Mesenchymal stem cell (in vitro differentiated cells and primary cell): ENCODE measurements around the gene SRD5A2.

Source experiments
- DNase-seq: peaks from one replicate; pipeline ENCODE4 v3.0.0-alpha.2; 2013
- H2AFZ ChIP-seq: one replicate; pipeline ENCODE4 v1.6.1; 2013; ENCODE audit warnings: low read depth, mild to moderate bottlenecking, control low read depth, inconsistent platforms, low read length, moderate library complexity
- H2AK5ac ChIP-seq: 2 replicates; pipeline ENCODE4 v1.6.1; 2013; ENCODE audit warnings: low read length, moderate library complexity, mild to moderate bottlenecking, inconsistent platforms; ENCODE audit not compliant: severe bottlenecking
- H2BK120ac ChIP-seq: one replicate; pipeline ENCODE4 v1.6.1; 2013; ENCODE audit warnings: low read depth, mild to moderate bottlenecking, inconsistent platforms, low read length, moderate library complexity
- H2BK12ac ChIP-seq, 2 experiments: one replicate each; pipeline ENCODE4 v1.6.1; 2013; ENCODE audit warnings: inconsistent platforms in 2 of 2, low read length in 2 of 2, mild to moderate bottlenecking in 2 of 2, moderate library complexity in 2 of 2, control low read depth in 1 of 2
- H2BK15ac ChIP-seq: one replicate; pipeline ENCODE4 v1.6.1; 2013; ENCODE audit warnings: mild to moderate bottlenecking, low read depth, inconsistent platforms; ENCODE audit not compliant: poor library complexity, severe bottlenecking
- H2BK5ac ChIP-seq: 2 replicates; pipeline ENCODE4 v1.6.1; 2013; ENCODE audit warnings: low read depth, mild to moderate bottlenecking, low read length, control low read depth, inconsistent platforms; ENCODE audit not compliant: poor library complexity, severe bottlenecking
- H3K14ac ChIP-seq, 2 experiments: one replicate each; pipeline ENCODE4 v1.6.1; 2013; ENCODE audit warnings: inconsistent platforms in 2 of 2, low read length in 2 of 2, control low read depth in 1 of 2, mild to moderate bottlenecking in 1 of 2, moderate library complexity in 1 of 2
- H3K18ac ChIP-seq, 2 experiments: one replicate each; pipeline ENCODE4 v1.6.1; 2013; ENCODE audit warnings: inconsistent platforms in 2 of 2, low read length in 2 of 2, control low read depth in 1 of 2, low read depth in 1 of 2, mild to moderate bottlenecking in 1 of 2
- H3K23ac ChIP-seq, 2 experiments: one replicate each; pipeline ENCODE4 v1.6.1; 2013; ENCODE audit warnings: inconsistent platforms in 2 of 2, low read length in 2 of 2, mild to moderate bottlenecking in 2 of 2, moderate library complexity in 2 of 2, control low read depth in 1 of 2
- H3K27ac ChIP-seq: 2 replicates; pipeline ENCODE4 v1.5.1; 2013; ENCODE audit warnings: mild to moderate bottlenecking, moderate library complexity, low read length, control low read depth, inconsistent platforms; ENCODE audit not compliant: poor library complexity, severe bottlenecking
- H3K27me3 ChIP-seq, 2 experiments: 2 replicates each; pipeline versions ENCODE4 v1.6.1 to v1.7.0; 2013; ENCODE audit warnings: low read length in 2 of 2, mild to moderate bottlenecking in 2 of 2, moderate library complexity in 2 of 2, control low read depth in 1 of 2, inconsistent platforms in 1 of 2; ENCODE audit not compliant: control insufficient read depth in 1 of 2, insufficient read depth in 1 of 2
- H3K36me3 ChIP-seq, 2 experiments: 2 replicates each; pipeline versions ENCODE4 v1.6.1 to v1.7.0; 2013; ENCODE audit warnings: low read length in 2 of 2, control low read depth in 1 of 2, inconsistent platforms in 1 of 2, low read depth in 1 of 2, mild to moderate bottlenecking in 1 of 2; ENCODE audit not compliant: insufficient read depth in 2 of 2, control insufficient read depth in 1 of 2
- H3K4ac ChIP-seq, 2 experiments: one replicate each; pipeline ENCODE4 v1.6.1; 2013; ENCODE audit warnings: inconsistent platforms in 2 of 2, low read length in 2 of 2, mild to moderate bottlenecking in 2 of 2, moderate library complexity in 2 of 2, control low read depth in 1 of 2, low read depth in 1 of 2
- H3K4me1 ChIP-seq: 2 replicates; pipeline ENCODE4 v1.6.1; 2013; ENCODE audit warnings: low read depth, low read length, control low read depth; ENCODE audit not compliant: control insufficient read depth, insufficient read depth
- H3K4me2 ChIP-seq: 2 replicates; pipeline ENCODE4 v1.6.1; 2013; ENCODE audit warnings: low read length, mild to moderate bottlenecking, inconsistent platforms; ENCODE audit not compliant: poor library complexity, severe bottlenecking
- H3K4me3 ChIP-seq, 2 experiments: 2 replicates each; pipeline versions ENCODE4 v1.5.1 to v1.7.0; 2013; ENCODE audit warnings: low read length in 2 of 2, mild to moderate bottlenecking in 2 of 2, control low read depth in 1 of 2, low read depth in 1 of 2; ENCODE audit not compliant: insufficient read depth in 1 of 2
- H3K79me1 ChIP-seq: replicated peaks from 2 replicates; pipeline ENCODE4 v1.6.1; 2013; ENCODE audit warnings: mild to moderate bottlenecking, control low read depth, low read length, inconsistent platforms; ENCODE audit not compliant: poor library complexity, severe bottlenecking
- H3K9ac ChIP-seq: 2 replicates; pipeline ENCODE4 v1.7.0; 2013; ENCODE audit warnings: mild to moderate bottlenecking, low read length, moderate library complexity
- H3K9me3 ChIP-seq: 2 replicates; pipeline ENCODE4 v1.7.0; 2013; ENCODE audit warnings: mild to moderate bottlenecking, low read length; ENCODE audit not compliant: control insufficient read depth
- H4K8ac ChIP-seq: one replicate; pipeline ENCODE4 v1.6.1; 2013; ENCODE audit warnings: inconsistent platforms, mild to moderate bottlenecking, low read length, moderate library complexity
- H4K91ac ChIP-seq: one replicate; pipeline ENCODE4 v1.6.1; 2013; ENCODE audit warnings: mild to moderate bottlenecking, low read length, inconsistent platforms
- WGBS: methylation state at CpG from one replicate; pipeline ENCODE4 v1.1.7; 2013; ENCODE audit warnings: mixed read lengths; 5-methylcytosine and 5-hydroxymethylcytosine counted together

Gene SRD5A2

GRCh38 chr2:31547485-31547884 is 33.3 kb downstream of the SRD5A2 start:
- Histone ChIP-seq H3K4me2 (no peak overlapping the region), H3K9ac (no peak overlapping the region), H2BK12ac (no peak overlapping the region), H3K4me1 (no peaks in the 10 kb centered on the region), H2AK5ac (no peak overlapping the region), H3K27ac (no peak overlapping the region), H3K14ac (no peak overlapping the region), H4K8ac (no peak overlapping the region), H3K79me1 (no peaks in the 10 kb centered on the region), H3K9me3 (peaks cover 36% of the 10 kb centered on the region), H3K4ac (no peak overlapping the region), H3K27me3 (no peaks in the 10 kb centered on the region), H2AFZ (no peak overlapping the region), H3K18ac (no peak overlapping the region), H3K4me3 (no peak overlapping the region), H3K36me3 (no peaks in the 10 kb centered on the region), H2BK120ac (no peak overlapping the region), H2BK15ac (no peak overlapping the region), H4K91ac (no peak overlapping the region), H3K23ac (no peak overlapping the region), H2BK5ac (no peak overlapping the region)
- WGBS, result 74% methylated on average over 1 of the region's 2 CpGs
- DNase-seq, result no peak

GRCh38 chr2:31541853-31542252 is 38.9 kb downstream of the SRD5A2 start:
- H4K91ac ChIP-seq, result no peak overlapping the region
- no peaks in the 10 kb centered on the region for H3K79me1 ChIP-seq
- H2BK120ac ChIP-seq, result no peak overlapping the region
- H2BK5ac ChIP-seq, result no peak overlapping the region
- no peak overlapping the region for H3K18ac ChIP-seq
- H2AK5ac ChIP-seq, result no peak overlapping the region
- H2BK15ac ChIP-seq, result no peak overlapping the region
- H3K14ac ChIP-seq, result no peak overlapping the region
- H3K4me3 ChIP-seq, result no peak overlapping the region
- no peaks in the 10 kb centered on the region for H3K4me1 ChIP-seq
- no peaks in the 10 kb centered on the region for H3K27me3 ChIP-seq
- no peak for DNase-seq
- H2AFZ ChIP-seq, result no peak overlapping the region
- no peaks in the 10 kb centered on the region for H3K36me3 ChIP-seq
- H3K27ac ChIP-seq, result no peak overlapping the region
- H3K9me3 ChIP-seq, result peaks cover 36% of the 10 kb centered on the region
- no peak overlapping the region for H4K8ac ChIP-seq
- no peak overlapping the region for H2BK12ac ChIP-seq
- H3K4me2 ChIP-seq, result no peak overlapping the region
- no peak overlapping the region for H3K23ac ChIP-seq
- no peak overlapping the region for H3K9ac ChIP-seq
- no peak overlapping the region for H3K4ac ChIP-seq

- no peak overlapping the region for H2BK5ac ChIP-seq
- WGBS, result 86% methylated on average over 1 of the region's 3 CpGs
- no peak overlapping the region for H4K91ac ChIP-seq
Observed at GRCh38 chr2:31539505-31539904, 41.2 kb downstream of the SRD5A2 start.

GRCh38 chr2:31535768-31536167 is 45.0 kb downstream of the SRD5A2 start:
- Histone ChIP-seq H3K27me3 (peaks cover under 1 to 8% of the 10 kb centered on the region in 2 experiments), H2BK120ac (no peak overlapping the region), H2AFZ (no peak overlapping the region), H3K79me1 (no peaks in the 10 kb centered on the region), H3K27ac (no peak overlapping the region), H4K91ac (no peak overlapping the region), H3K9ac (no peak overlapping the region), H2AK5ac (no peak overlapping the region), H3K4ac (no peak overlapping the region), H3K4me2 (no peak overlapping the region), H2BK5ac (no peak overlapping the region), H3K23ac (no peak overlapping the region), H3K9me3 (no peaks in the 10 kb centered on the region), H3K36me3 (no peaks in the 10 kb centered on the region), H4K8ac (no peak overlapping the region), H3K18ac (no peak overlapping the region), H3K14ac (no peak overlapping the region), H2BK15ac (no peak overlapping the region), H3K4me1 (no peaks in the 10 kb centered on the region), H3K4me3 (no peak overlapping the region), H2BK12ac (no peak overlapping the region)
- WGBS, result 33% methylated on average over 1 of the region's 2 CpGs
- DNase-seq, result no peak

More at GRCh38 chr2:31539505-31539904, 41.2 kb downstream of the SRD5A2 start:
- H3K14ac ChIP-seq, result no peak overlapping the region
- H3K9me3 ChIP-seq, result peaks cover 26% of the 10 kb centered on the region
- H3K4me1 ChIP-seq, result no peaks in the 10 kb centered on the region
- H2BK12ac ChIP-seq, result no peak overlapping the region
- H3K4me3 ChIP-seq, result no peak overlapping the region
- H3K36me3 ChIP-seq, result no peaks in the 10 kb centered on the region
- no peak overlapping the region for H2AFZ ChIP-seq
- no peak overlapping the region for H4K8ac ChIP-seq
- H2BK120ac ChIP-seq, result no peak overlapping the region
- no peak overlapping the region for H3K23ac ChIP-seq
- no peak overlapping the region for H3K4ac ChIP-seq
- H3K4me2 ChIP-seq, result no peak overlapping the region
- H3K27ac ChIP-seq, result no peak overlapping the region
- no peaks in the 10 kb centered on the region for H3K27me3 ChIP-seq
- H2AK5ac ChIP-seq, result no peak overlapping the region
- no peak overlapping the region for H2BK15ac ChIP-seq
- no peak overlapping the region for H3K9ac ChIP-seq
- DNase-seq, result no peak
- H3K79me1 ChIP-seq, result no peaks in the 10 kb centered on the region
- H3K18ac ChIP-seq, result no peak overlapping the region
